ENCODE data around the gene SNX14.
A peak's percentile ranks its signal among the peaks of the same experiment; 100 is the strongest.

The SNX14 gene

DNA sequence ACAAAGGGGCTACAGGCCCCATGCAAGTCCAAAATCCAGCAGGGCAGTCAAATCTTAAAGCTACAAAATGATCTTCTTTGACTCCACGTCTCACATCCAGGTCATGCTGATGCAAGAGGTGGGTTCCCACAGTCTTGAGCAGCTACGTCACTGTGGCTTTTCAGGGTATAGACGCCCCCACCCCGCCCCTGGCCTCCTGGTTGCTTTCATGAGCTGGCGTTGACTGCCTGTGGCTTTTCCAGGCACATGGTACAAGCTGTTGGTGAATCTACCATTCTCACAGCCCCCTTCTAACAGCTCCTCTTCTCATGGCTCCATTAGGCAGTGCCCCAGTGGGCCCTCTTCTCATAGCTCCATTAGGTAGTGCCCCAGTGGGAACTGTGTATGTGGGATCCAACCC is 96.8 kb downstream of the SNX14 start:
- DNase-seq = no peak

DNA sequence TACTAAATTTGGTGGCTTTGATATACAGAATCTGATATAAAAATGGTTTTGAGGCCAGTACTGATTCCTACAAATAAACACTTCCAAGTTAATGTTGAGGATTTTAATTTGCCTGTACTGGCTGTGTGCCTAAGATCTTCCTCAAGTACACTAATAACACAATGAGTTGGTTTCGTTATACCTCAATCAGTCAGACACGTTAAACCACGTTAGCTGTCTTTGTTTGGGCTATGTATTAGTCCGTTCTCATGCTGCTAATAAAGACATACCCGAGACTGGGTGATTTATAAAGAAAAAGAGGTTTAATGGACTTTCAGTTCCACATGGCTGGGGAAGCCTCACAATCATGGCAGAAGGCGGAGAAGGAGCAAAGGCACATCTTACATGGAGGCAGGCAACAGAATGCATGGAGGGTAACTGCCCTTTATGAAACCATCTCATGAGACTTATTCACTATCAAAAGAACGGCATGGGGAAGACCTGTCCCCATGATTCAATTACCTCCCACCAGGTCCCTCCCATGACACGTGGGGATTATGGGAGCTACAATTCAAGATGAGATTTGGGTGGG is 97.6 kb downstream of the SNX14 start:
- no peak for DNase-seq

DNA sequence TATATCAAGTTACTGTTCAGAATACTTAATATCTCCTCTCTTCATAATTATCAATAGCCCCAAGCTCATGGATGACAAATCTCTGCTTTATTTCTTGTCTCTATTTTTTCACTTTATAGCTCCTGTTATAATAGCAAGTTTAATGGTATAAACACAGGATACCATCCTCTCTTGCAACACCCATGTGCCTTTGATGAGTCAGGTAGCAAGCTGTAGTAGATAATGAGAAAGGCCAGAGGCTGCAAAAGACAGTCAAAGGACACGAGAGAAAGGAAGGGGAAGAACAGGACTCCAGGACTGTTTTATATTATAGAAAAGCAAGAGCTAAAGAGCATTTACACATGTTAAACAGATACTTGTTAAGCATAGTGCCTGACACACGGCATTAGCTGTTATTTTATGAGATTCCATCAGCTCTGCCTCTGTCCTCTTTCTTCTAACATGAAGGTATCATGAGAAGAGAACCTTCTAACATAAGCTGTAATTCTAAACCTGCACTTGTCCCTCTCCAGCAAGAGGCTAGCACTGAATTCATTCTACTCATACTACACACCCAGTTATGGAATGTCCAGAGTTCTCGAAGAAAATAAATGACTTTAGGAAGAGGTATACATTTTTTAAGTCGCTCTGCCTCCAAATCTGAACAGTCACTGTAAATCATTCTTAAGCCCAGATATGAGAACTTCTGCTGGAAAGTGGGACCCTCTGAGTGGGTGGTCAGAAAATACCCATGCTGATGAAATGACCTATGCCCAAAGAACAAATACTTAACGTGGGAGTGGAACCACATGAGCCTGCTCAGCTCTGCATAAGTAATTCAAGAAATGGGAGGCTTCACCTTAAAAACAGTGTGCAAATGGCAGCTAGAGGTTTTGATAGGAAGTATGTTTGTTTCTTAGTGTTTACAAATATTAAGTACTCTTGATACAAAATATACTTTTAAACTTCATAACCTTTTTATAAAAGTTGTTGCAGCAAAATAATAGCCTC is 98.8 kb downstream of the SNX14 start:
- no peak for DNase-seq

DNA sequence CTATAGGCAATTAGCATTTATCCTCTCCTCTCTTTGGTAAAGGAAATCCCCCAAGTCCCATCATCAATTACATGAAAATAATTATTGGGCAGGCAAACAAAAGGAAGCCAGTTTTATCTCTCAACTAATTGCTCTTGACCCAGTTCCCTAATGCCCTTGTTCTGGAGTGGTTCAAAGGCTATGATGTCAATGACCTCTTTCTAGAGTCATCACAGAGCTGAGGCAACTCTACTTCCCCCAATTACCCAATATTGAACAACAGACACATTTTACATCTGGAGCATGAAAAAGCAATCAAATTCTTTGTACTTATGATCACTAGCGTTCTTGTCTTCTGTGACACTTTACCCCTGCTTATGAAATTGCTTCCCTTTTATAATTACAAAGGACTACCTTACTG is 100.3 kb downstream of the SNX14 start:
- no peak for DNase-seq

DNA sequence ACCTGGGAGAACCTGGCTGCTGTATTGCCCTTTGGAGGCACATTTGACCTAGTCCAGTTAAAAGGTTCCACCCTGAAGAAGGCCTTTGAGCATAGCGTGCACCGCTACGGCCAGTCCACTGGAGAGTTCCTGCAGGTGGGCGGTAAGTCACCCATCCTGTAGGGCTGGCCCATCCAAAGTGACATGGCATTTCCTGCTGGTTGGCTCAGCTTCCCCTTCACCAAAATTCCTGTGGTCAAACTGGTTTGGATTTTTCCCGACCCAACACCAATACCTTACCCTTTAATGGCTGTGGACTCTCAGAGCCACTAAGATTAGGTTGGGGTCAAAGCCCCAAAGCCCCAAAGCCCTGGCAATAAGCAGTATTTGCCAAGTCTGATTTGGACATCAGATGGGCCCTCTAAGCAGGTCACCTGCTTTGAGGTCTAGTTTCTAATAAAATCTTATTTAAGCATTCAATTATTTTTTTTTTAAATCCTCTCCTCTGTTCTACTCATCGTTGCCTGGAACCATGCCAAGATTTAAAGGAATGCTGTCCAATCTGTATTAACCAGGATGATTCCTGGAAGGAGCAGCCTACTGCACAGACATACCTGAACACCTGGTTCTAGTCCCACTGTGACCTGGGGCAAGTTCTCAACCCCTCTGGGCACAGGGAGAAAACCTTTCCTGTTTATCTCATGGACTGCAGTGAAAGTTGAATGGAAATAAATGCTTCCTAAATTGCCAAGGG is 103.0 kb downstream of the SNX14 start:
- DNase-seq = no peak

DNA sequence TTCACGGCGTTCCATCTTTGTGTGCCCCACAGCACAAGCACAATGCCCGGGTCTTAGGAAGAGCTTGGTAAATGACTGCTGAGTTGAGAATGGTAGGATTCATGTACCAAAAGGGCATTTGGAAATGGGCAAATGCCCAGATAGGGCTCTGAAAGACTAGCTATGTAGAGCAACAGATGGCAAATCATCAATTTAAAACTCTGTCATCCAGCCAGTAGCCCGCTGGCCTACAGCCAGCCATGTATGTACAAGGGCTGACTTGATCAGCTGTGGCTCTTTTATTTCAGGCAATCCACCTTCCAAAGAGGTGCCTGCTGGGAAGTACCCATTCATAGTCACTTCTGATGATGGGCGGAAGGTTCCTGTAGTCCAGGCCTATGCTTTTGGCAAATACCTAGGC is 108.7 kb downstream of the SNX14 start:
- DNase-seq = no peak

DNA sequence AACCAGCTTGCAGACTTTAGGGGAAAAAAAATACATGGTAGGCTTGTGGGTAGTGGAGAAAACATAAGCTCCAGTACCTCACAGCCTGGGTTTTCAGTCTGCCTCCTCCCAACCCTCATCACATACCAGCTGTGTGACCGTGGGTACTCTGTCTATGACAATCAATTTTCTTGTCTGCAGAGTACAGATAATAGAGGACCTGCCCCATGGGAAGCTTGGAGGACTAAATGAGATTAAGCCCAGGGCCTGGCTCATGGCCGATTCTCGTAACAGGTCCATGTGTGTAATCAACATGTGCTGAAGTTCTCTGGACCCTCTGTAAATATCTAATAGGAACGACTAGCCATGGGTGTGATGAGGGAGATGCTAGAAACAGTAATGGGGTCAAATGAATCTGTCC is 109.8 kb downstream of the SNX14 start:
- no peak for DNase-seq

DNA sequence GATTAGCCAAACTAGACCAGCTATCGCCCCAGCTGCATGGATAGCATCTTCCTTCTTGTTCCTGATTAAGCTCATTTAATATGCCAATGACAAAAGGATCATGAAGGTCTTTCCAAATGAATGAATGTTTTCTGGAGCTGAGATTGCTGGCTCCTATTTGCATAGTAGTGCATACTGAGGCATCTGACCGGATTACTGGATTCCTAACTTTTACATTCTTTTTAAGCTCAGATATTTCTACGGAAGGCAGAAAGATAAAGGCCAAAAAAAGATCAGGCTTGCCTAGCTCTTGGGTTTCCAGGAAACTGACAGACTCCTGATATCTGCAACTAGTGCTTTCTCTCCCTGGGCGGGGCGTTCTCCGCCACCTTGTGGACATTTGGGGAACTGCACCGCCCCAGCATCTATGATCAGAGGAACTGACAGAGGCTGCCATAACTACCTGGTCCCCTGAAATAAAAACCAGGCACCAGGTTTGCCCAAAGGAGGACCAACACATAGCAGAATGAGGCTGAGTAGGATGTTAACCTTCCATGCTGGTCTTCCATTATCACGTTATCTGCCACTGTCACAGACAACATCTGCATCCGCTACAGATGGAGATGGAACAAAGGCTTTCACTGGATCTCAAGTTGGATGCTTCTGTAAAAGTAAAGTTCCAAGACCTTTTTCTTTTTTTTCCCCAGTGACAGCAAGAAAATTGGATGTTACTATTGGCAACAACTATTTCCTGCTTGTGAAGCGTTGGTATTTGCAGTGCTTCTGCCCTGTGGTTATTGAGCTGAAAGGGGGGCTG is 110.6 kb downstream of the SNX14 start:
- DNase-seq = peak; percentile 47

DNA sequence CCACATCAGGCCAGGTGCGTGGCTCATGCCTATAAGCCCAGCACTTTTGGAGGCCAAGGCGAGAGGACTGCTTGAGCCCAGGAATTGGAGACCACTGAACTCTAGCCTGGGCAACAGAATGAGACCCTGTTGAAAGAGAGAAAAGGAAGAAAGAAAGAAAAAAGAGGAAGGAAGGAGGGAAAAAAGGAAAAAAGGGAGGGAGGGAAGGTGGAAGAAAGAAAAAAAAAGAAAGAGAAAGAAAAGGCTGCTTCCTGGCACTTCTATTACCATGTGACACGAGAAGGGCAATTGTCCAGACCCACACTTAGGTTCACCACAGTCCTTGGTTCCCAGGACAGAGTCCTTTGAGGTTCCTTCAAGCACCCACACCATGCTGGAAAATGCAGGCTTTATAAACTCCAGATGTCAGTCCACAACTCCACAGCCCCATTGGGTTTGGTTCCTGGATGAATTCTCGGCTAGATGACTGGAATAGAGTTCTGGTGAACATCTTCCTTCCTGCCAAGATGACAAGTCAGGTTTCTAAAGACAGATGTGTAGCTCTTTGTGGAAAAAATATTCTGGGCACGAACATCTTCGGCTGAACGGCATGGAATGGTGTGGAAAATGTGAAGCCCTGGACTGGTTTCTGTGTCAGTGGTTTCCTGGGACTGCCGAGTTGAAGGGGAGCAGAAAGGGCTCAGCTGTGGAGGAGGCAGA is 111.3 kb downstream of the SNX14 start:
- no peak for DNase-seq

DNA sequence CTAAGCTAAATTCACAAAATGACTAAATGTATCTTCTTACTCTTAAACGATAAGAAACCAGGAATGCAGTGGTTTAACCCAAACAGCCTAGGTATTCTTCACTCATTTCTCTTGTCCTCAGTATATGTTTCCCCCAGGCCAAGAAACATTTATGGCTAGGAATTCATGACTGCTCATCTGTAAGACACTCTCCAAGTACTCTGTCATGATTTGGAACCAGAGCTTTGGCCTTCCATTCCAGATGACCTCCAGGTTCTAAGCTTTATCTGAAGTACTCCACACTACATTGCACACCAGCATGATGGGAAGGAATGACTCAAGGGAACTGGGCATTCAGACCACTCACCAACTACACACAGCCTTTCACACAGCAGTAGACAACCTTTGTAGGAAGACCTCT is 114.5 kb downstream of the SNX14 start:
- no peak for DNase-seq

DNA sequence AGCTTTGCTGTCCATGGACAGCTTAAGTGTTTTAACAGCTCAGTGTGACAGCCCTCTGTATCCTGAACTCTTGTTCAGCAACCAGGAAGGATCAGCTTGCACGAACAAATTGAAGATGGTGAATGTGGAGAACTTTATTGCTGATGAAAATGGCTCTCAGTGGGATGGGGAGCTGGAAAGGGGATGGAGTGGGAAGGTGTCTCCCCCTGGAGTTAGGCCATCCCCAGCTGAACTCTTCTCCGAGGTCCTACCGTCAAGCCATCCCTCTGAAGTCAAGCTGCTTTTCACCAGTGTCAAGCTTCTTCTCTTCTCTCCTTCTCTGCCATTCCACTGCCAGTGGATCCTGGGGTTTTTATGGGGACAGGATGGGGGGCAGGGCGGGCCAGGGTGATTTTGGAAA is 117.1 kb downstream of the SNX14 start:
- no peak for DNase-seq

DNA sequence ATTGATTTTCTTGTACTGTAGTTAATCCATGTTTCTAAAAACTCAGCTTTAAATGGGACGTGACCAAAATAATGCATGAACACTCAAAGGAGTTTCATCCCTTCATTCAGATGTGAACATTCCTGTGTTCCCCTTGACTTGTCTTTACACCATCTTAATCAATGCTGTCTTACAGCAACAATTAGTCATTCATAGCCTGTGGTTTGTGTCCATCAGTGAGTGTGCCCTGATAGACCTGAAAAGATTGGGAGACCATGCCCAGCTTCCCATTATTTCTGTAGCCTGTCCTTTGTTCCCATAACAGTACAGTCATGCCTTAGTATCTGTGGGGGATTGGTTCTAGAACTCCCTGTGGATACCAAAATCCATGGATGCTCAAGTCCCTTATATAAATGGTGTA is 119.9 kb downstream of the SNX14 start:
- DNase-seq = no peak

DNA sequence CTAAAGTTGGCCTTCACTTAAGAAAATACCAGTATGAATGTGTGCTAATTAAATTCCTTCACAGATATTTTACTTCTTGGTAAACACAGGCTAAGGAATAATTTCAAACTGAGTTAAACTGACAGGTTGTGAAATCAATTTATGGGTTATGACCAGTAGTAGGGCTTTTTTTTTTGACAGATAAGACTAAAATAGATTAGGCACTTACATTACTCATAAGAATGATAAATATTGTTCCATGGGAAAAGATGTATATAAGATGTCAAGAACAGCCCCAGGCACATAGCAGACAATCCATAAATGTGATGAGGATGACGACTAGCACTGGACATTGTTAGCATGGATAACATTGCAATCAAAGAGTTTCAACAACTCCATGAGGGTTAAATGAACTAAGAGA is 120.9 kb downstream of the SNX14 start:
- no peak for DNase-seq

DNA sequence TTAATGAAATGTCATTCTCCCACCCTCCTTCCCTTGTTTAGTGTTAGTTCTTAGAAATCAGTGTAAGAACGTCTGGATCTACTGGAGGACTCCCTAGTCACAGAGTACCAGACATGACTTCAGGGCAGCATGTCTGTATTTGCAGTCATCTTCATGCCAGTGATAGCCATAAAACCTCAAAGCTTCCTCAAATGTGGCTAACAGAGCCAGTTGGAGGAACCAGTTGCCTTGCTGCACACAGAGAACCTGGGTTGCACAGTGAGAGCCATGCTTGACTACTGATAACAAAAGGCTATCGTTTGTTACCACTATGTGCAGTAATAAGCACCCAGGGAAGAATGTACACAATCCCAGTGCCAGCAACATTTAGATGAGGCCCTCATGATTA is 123.6 kb downstream of the SNX14 start:
- no peak for DNase-seq

DNA sequence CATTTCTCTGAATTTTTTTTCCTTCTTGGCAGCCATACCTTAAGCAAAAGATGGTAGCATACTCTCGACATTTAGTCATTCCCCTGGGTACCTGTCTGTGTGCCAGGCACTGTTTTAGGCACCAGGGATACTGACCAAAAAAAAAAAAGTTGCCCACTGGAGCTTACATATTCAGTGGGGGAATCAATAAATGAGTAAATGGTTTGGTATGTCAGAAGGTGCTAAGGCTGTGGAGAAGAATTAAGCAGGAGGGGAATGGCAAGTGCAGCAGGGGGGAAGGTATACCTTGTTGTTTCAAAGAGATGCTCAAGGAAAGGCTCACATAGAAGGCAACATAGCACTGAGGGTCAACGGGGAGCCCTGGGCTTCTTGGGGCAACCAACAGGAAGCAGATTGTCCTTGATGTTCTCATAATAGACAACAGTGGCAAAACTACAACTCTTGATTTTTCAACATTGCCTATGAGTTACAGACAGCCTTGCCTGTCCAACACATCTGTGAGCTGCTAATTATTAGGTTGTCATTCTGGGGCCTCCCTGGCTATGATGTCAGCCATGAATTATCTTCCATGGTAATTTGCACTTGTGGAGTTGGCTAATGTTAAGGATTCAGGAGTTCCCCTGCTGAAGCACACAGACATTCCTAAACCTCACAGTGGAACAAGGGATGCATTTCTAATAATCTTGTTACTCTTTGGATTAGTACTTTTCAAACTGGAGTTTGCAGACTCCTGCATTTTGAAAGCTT is 124.2 kb downstream of the SNX14 start:
- no peak for DNase-seq

DNA sequence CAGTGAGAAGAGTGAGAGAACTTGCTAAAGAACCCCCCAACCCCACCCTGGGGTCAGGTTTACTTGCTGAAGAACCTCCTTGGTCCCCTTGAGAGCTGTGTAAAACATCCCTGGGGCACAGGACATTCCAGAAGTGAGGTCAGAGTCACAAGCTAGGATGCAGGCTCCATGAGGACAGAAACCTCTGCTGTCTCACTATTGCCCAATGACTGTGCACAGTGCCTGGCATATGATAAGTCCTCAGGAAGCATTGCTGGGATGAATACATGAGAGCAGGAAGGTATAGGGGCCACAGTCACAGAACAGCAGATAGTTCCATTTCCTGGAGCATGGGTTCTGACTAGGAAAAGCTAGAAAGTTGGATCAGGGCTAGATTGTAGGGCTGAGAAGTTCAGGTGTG is 125.3 kb downstream of the SNX14 start:
- no peak for DNase-seq

DNA sequence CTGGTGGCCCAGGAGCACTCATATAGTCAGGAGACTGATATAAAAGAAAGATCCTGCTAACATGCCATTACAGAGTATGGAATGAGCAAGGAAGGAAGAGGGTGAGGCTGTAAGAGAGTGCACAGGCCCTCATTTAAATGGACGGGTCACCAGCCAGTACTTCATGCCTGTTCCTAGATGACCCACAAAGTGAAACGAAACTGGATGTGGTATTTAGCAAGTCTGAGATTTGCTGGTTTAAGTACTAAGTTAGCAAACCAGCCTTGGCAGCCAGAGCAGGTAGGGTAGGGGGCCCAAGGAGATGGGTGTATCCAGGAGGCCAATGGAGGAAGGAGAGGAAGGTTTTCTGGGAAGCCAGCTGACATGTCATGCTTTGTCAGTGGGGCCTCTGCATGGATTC is 127.9 kb downstream of the SNX14 start:
- no peak for DNase-seq

DNA sequence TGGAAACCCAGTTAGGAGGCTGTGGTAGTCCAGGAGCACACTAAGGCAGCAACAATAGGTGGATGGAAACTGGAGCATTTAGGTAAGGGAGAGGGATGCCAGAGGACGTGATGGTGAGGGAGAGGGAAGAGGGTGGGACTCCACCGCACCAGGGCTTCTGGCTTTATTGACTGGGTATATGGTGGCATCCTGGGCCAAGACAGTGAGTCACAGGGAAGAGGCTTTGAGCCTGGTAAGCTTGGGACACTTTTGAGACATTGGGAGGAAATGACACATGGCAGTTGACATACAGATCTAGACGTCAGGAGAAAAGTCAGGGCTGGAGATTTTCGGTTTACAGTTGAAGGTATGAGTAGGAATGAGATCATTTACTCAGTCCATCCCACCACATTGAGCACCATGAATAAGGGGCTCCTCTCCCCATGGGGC is 128.9 kb downstream of the SNX14 start:
- no peak for DNase-seq

DNA sequence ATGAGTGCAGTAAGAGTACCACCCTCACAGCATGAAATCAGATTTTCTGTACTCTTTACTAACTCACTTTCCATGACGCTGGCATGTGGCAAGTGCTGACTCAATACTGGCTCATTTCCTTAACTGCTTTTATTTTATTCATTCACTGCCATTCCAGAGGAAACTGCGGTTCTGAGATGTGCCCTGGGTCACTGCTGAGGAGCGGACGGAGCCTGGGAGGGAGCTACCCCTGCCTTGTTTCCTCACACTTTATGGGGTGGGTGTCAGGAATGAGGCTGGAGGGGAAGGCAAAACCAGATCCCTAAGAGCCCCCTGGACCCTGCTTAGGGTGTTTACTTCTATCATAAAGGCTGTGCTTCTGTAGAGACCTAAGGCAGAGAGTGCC is 129.4 kb downstream of the SNX14 start:
- DNase-seq = no peak

DNA sequence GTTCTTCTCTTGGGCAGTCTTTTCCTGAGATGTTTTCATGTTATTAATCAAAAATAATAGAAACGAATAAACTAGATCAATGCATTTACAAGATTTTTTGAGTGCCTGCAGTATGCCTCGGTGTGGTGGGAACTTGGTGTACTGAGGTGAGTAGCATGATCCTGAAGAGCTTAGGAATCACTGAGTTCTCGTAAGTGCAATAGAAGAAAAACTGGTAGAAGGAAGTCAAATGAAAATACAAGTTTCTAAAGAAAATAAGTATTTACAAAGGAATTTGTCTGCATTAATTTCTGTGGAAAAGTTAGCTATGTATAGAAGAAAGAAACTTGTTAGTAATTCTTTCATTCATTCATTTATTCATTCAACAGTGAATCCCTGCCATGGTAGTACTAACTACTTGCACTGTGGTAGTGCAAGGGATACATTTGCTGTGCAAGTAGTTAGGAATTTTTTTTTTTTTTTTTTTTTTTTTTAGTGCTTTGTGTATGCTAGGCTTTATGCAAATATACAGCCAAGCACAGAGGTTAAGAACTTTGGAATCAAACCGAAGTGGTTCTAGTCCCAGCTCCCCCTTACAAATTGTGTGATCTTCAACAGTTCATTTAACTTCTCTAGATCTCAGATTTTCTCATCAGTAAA is 129.9 kb downstream of the SNX14 start:
- DNase-seq = no peak

DNA sequence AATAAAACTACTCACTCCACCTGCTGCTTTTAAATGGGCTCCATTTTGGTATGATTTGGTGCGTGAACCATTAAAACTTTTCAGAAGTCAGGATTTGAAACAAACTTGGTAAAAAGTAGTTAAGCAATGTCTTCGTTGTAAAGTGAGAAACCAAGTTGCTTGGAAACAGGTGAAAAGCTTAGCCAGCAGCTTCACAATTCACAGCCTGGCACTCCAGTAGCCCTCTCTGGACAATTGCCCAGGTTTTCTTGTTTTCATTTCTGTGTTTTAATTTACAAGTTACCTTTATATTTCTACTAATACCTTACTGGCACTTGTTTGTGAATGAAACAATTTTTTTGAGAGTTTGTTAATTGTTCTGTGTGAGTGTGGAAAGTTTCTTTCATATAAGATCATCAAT is 131.0 kb downstream of the SNX14 start:
- DNase-seq = no peak
